GM21825 (cell line): Measurements from ENCODE around the gene ZFYVE16.
"Not testable (repeated sequence)": the region's sequence is repeated elsewhere in the genome, so short reads cannot be mapped to it uniquely, and the experiment has no call there.

Experiments
- ATAC-seq: cut with Tn5 transposase; IDR thresholded peaks from one replicate; pipeline ENCODE4 v1.9.1; 2021; ENCODE audit warnings: mild to moderate bottlenecking, moderate library complexity; ENCODE audit not compliant: unreplicated experiment

Gene ZFYVE16

DNA sequence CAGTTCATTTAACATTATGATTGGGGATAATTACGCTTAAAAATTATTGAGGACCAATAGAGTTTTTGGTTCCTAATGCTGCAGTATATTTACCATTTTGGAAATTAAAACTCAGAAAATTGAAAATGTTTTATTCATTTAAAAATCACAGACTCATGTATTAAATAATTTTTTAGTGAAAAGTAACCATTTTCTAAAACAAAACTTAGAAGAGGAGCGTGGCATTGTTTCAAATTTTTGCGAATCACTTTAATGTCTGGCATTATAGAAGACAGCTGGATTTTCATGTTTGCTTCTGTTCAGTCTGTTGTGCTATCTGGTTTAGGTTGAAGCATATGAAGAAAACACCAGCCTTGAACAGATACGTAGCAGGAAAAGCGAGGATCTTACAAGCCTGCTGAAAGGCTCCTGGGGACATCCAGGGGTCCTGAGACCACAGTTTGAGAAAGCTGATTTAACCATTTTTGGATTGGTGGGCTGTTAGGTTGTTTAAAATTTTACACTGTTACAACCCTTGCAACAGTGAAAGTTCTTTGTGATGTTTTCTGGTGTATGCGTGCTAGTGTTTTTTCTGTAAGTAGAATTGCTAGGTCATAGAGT is 1.6 kb downstream of the ZFYVE16 start:
- no peak for ATAC-seq

DNA sequence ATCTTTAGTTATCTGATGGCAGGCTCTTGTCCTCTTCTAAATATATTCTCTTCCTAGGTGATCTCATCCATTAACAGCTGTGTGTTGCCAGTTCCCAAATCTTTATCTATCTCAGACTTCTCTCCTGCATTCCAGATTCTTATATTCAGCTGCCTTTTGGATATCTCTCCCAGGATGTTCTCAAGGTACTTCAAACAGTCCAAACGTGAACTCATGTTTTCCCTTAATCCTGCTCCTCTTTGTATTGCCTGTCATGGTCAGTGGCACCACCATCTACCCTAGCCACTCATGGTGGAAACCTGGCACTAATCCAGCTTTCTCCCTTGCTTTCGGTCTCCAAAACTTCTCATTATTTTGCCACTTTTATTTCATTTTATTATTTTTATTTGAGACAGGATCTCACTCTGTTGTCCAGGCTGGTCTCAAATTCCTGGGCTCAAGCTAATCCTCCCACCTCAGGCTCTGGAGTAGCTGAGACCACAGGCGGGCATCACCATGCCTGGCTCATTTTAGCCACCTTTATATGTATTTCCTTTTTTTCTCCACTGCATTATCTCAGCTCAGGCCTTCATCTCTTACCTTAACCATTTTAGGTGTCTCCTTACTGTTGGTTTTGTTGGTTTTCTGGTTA is 3.8 kb downstream of the ZFYVE16 start:
- no peak for ATAC-seq

DNA sequence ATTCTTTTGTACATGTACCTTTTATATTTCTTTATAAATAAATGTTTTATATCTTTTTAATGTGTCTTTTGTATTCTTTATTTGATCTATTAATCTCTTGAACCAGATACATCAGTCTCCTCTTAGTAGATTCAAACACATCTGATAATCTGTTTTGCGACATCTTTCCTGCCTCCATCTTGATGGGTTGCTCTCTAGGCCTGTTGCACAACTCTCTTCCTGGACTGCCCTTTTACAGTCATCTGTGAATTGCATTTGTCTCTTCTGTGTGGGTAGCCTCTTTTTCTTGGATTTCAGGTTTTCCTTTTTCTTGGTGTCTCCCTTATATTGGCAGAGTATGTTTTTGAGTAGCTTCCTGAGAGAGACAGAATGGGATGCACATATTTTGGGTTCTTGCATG is 6.2 kb downstream of the ZFYVE16 start:
- ATAC-seq, result no peak

DNA sequence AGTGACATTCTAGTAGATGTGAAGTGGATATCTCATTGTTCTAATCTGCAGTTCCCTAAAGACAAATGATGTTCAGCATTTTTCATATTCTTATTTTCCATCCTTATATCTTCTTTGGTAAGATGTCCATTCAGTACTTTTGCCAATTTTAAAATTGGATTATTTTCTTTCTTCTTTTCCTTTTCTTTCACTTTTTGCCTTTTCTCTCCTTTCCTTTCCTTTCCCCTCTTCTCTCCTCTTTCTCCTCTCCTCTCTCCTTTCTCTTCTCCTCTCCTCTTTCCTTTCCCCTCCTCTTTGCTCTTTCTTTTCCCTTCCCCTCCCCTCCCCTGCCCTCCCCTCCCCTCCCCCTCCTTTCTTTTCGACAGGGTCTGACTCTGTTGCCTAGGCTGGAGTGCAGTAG is 10.1 kb downstream of the ZFYVE16 start:
- ATAC-seq, result no peak

DNA sequence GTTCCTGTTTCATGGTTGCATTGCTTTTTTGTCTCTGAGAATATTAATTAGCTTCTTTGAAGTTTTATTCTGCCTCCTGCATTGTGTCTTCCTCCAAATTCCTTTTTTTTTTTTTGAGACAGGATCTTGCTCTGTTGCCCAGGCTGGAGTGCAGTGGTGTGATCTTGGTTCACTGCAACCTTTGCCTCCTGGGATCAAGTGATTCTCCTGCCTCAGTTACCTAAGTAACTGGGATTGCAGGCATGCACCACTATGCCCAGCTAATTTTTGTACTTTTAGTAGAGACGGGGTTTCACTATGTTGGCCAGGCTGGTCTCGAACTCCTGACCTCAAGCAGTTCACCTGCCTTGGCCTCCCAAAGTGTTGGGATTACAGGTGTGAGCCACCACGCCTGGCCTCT is 16.5 kb downstream of the ZFYVE16 start:
- not testable (repeated sequence) for ATAC-seq

DNA sequence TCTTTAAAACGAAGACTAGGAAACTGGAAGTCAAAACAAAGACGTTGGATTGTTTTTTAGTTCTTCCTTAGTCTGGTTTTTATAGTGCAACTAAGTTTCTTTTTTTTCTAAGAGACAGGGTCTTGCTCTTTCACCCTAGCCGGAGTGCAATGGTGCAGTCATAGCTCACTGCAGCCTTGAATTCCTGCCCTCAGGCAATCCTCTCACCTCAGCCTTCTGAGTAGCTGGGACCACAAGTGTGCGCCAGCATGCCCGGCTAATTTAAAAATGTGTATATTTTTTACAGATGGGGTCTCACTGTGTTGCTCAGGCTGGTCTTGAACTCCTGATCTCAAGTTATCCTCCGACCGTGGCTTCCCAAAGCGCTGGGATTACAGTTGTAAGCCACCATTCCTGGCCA is 27.6 kb downstream of the ZFYVE16 start:
- no peak for ATAC-seq

DNA sequence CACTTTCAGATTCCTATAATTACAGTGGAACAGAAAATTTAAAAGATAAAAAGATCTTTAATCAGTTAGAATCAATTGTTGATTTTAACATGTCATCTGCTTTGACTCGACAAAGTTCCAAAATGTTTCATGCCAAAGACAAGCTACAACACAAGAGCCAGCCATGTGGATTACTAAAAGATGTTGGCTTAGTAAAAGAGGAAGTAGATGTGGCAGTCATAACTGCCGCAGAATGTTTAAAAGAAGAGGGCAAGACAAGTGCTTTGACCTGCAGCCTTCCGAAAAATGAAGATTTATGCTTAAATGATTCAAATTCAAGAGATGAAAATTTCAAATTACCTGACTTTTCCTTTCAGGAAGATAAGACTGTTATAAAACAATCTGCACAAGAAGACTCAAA is 29.5 kb downstream of the ZFYVE16 start:
- no peak for ATAC-seq

DNA sequence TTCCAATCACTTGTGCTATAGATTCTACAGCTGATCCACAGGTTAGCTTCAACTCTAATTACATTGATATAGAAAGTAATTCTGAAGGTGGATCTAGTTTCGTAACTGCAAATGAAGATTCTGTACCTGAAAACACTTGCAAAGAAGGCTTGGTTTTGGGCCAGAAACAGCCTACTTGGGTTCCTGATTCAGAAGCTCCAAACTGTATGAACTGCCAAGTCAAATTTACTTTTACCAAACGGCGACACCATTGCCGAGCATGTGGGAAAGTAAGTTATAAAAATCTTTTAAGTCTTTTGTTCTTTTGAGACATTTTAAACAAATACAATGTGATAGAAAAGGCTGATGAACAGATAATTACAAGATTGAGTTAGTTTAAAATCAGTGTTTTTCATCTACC is 30.9 kb downstream of the ZFYVE16 start:
- no peak for ATAC-seq

DNA sequence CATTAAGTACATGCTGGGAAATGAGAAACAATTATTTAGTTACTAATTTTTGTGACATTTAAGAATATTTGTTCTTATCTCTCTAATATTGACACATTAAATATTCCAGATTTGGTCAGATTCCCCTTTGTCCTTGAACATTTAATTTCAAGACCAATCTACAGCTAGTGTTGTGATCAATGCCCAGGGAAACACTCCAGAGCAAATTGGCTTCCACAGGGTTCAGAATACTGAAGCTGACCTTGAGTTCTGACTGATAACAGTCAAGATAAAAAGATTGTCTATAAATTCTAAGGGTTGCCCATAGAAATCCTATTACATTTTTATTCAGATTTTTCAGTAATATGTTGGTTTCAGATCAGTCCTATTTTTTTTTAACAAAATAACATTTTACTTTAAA is 31.3 kb downstream of the ZFYVE16 start:
- ATAC-seq, result no peak

DNA sequence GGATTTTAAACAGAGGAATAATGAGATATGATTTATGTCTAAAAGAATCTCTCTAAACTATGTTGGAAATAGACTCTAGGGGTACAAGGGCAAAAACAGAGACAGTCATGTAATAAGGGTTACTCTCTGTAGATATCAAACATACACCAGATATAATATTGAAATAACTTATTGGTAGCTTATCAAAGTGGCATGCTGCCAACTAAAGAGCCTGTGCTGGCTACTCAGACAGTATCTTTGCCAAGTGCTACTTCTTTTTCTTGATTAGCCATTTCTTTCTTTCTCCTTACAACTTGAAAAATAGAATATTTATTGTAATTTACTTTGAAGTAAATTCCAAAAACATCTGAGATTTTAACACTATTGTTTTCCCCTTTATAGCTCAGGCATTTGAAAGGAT is 34.9 kb downstream of the ZFYVE16 start:
- ATAC-seq, result no peak

DNA sequence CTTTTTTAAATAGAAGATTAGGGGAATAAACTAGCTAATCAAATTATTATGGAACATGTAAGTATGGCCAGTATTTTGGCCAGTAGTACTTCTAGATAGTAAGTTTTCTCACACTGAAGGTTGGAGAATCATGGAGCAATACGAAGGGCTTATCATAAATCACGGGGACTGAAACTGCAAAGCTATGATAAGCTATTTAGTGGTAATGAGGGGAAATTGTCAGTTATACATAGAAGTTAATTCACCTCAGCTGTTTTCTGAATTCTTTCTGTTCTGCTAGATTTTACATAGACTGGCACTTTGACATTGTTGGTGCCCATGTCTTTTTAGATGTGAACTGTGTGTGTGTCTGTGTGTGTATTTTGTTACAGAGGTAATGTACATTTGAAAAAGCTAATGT is 45.5 kb downstream of the ZFYVE16 start:
- no peak for ATAC-seq

DNA sequence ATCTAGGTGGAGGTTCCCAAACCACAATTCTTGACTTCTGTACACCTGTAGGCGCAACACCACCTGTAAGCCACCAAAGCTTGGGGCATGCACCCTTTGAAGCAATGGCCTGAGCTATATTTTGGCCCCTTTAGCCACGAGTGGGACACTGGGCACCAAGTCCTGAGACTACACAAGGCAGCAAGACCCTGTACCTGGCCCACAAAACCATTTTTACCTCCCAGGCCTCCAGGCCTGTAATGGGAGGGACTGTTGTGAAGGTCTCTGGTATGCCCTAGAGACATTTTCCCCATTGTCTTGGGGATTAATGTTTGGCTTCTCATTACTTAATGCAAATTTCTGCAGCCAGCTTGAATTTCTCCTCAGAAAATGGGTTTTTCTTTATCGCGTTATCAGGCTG is 55.4 kb downstream of the ZFYVE16 start:
- no peak for ATAC-seq

DNA sequence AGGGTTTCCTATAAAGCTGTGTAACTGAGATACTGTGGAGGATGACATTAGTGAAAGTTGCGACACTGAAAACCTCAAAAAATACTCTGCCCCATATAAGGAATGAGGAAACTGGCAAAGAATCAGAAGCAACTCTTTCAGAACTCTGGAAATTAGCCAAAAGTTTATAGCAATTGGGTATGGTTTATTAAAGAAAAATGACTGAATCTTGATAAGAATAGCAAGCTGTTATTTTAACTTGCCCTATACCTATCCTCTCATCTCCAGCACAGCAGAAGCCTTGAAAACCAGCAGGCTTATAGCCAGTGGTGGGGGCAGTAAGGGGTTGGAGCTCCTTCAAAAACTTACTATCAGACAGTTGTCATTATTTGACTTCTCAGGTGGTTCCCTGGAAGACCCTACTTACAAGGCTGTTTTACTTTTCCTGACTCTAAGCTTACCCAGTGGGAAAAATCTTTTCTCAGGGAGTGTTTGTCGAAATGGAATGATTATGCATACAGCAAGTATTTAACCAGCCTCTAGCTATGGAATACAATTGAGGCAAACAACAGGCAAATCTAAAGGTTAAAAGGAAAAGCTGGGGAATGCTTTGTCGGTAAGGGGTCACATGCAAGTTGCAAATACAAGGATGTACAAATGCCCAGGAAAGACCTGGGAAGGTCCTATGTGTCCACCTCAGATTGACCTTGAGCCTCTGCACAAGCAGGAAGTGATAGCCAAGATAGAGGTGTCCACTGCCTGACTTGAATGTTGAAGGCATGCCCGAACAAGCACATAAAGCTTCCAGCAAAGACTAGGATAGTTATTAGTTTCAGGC is 59.0 kb downstream of the ZFYVE16 start:
- no peak for ATAC-seq

DNA sequence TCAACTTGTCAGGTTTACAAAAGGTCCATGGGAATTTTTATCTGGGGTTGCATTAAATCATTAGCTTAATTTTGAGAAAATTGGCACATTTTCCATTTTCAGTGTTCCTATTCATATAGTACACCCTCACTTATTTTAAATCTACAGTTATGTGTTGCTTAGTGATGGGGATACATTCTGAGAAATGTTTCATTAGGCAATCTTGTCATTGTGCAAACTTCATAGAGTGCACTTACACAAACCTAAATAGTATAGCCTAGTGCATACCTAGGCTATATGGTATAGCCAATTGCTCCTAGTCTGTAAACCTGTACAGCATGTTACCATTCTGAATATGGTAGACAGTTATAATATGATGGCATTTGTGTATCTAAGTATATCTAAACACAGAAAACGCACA is 60.3 kb downstream of the ZFYVE16 start:
- no peak for ATAC-seq

DNA sequence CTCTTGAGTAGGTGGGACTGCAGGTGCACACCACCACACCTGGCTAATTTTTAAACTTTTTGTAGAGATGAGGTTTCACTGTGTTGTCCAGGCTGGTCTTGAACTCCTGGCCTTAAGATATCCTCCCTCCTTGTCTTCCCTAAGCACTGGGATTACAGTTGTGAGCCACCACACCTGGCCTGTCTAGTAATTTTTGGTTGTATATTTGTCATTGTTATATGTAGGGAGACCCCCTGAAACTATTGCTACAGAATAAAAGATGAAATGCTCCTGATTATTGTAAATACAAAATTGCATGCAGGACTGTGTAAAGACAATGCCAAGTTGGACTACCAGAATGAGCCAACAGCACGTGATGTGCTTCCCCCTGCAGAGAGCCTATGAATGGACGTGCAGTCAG is 62.8 kb downstream of the ZFYVE16 start:
- ATAC-seq, result not testable (repeated sequence)

DNA sequence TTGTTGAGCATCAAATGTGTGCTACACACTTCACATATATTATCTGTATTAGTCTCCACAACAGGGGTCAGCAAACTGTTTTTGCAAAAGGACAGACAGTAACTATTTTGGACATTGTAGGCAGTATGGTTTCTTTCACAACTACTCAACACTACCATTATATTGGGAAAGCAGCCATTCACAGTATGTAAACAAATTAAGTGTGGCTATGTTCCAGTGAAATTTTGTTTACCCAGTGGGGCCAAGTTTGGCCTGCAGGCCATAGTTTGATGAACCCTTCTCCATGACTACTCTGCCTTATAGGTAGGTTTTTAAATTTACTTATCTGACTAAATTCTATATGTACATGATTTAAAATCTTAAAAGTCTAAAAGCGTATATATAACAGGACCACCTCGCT is 67.1 kb downstream of the ZFYVE16 start:
- ATAC-seq, result no peak

DNA sequence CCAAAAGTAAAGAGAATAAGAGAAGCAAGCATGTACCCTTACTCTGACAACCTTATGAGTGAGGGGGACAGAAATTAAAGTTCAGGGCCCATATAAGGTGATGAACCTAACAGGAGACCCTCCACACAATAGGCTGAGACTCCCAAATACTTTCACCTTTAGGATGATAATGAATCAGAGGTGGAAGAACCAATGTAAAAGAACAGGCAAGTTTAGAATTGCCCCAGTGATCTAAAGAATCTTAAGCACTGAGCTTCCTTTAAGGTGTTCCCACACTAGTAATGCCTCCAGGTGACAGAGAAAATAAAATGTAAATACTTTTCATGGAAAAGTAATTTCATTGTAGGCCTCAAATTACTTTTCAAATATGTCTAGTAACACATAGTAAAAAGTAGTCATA is 71.8 kb downstream of the ZFYVE16 start:
- ATAC-seq, result no peak

DNA sequence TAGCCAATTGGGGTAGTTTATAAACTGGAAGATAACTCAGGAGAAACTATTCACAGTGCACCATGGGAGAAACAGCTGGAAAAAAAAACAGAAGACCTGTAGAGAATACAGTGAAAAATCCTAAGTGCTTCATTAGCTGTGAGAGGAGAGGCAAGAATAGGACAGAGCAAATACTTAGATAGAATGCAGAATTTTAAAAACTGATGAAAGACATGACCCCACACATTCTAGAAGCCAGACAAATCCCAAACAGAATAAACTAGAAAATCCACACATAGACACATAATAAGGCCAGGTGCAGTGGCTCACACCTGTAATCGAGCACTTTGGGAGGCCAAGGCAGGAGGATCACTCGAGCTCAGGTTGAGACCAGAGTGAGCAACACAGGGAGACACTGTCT is 72.5 kb downstream of the ZFYVE16 start:
- ATAC-seq, result no peak

DNA sequence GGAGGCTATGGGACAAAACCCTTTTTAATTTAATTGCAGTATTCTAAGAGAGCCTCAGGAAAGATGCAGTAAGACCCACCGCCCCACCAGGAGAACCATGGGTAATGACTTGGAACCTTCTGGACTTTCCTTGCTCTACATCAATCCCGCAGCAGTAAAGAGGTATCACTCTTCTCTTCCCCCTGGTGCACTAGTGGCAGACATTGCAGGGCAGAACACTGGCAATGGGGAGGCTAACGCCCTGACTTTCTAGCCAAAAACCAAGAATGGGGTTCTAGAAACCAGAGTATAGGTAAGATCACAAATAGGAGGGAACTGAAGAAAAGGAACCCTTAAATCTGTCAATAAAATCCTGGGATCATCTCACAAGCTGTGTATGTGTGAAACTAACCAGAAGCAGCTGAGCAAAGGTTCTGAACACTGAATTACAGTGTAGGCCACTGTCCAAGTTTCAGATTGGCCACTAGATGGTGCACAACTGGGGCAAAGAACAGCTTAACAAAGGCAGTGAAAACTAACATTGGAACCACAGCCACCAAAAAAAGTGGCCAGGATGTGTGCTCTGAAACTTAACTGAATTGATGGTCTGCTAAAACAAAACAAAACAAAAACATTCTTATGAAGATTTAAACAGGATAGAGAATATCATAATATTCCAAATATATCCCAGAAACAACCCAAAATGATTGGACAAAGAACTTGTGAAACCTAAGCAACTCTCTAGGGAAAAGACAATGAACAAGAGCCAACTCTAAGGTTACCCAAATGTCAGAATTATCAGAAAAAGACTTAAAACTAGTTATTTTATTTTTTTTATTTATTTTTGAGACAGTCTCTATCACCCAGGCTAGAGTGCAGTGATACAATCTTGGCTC is 73.4 kb downstream of the ZFYVE16 start:
- no peak for ATAC-seq

DNA sequence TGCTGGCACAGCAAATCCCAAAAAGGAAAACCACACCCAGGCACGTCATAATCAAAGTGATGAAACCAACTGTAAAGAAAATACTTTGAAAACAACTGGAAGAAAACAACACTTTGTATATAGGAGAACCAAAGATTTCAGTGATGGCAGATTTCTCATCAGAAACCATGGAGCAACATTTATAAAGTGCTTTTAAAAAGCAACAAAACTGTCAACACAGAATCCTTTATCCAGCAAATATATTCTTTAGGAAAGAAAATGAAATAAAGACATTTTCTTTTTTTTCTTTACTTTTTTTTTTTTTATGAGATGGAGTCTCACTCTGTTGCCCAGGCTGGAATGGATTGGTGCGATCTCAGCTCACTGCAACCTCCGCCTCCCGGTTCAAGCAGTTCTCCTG is 74.7 kb downstream of the ZFYVE16 start:
- ATAC-seq, result no peak

DNA sequence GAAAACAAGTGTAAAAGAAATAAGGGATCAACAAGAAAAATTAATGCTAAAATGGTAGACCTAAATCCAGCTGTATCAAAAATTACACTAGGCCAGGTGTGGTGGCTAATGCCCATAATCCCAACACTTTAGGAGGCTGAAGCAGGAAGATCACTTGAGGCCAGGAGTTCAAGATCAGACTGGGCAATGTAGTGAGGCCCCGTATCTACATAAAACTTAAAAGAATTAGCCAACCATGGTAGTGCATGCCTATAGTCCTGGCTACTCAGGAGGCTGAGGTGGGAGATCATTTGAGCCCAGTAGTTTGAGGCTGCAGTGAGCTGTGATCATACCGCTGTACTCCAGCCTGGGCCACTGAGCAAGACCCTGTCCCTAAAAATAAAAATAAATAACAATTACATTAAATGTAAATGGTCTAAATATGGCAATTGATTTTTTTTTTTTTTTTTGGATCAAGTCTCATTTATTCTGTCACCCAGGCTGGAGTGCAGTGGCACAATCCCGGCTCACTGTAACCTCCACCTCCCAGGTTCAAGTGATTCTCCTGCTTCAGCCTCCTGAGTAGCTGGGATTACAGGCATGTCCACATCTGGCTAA is 75.9 kb downstream of the ZFYVE16 start:
- ATAC-seq, result no peak
